Occipital lobe (tissue), 2 donors: ENCODE results near the gene SLFN12. TPM values are rescaled to one million over a fixed set of nuclear protein-coding genes. Genes with fewer than 3 reads are reported as not detected.

Source experiments
- small RNA-seq: library from RNA; depleted of rRNA; stranded (forward); fragments of <200 nt; gene quantifications from one replicate; pipeline ENCODE3, GENCODE V24; 2014
- total RNA-seq: library from RNA; depleted of rRNA; stranded (reverse); fragments of >200 nt; gene quantifications from one replicate; pipeline ENCODE4 v1.2.3, GENCODE V29; 2014

SLFN12 gene
- total RNA-seq, 1 donor from 2014 or later: 4.1 TPM

Small RNA genes lying within 50 kb of the gene (small RNA-seq; reads per million reads assigned to genes)
- gene AC060766.3 (not detected), gene AC060766.5 (not detected)

Other genes with a start within 250 kb of the SLFN12 start
- gene SLC35G3, start 238.1 kb downstream of the SLFN12 start, total RNA-seq: not detected
- gene SLFN5, start 189.4 kb downstream of the SLFN12 start, total RNA-seq: 4.4 TPM
- 3.3 TPM for gene SLFN11, start 58.9 kb downstream of the SLFN12 start, total RNA-seq
- gene SLFN13, start 16.3 kb upstream of the SLFN12 start, total RNA-seq: 0.31 TPM
- gene SLFN12L, start 105.2 kb upstream of the SLFN12 start, total RNA-seq: not detected
- gene SLFN14, start 128.3 kb upstream of the SLFN12 start, total RNA-seq: 0.31 TPM
- gene PEX12, start 146.1 kb upstream of the SLFN12 start, total RNA-seq: 6.6 TPM
- gene AP2B1, start 154.8 kb upstream of the SLFN12 start, total RNA-seq: 123 TPM